ENCODE measurements around the gene NTM.

The NTM gene

GRCh38 chr11:131662993-131663392 is 292.6 kb downstream of the NTM start:
- Histone ChIP-seq H3K27me3 (no peaks in the 10 kb centered on the region), H3K4me1 (no peaks in the 10 kb centered on the region), H3K4me3 (ENCODE audit: low read depth, low read length) (no peak overlapping the region), H3K9me3 (no peaks in the 10 kb centered on the region), H3K36me3 (no peaks in the 10 kb centered on the region)
- DNase-seq: no peak
- no peak for TF ChIP-seq CTCF (IDR thresholded peaks at IDR 0.05; ENCODE audit: low read depth, low read length)

DNA sequence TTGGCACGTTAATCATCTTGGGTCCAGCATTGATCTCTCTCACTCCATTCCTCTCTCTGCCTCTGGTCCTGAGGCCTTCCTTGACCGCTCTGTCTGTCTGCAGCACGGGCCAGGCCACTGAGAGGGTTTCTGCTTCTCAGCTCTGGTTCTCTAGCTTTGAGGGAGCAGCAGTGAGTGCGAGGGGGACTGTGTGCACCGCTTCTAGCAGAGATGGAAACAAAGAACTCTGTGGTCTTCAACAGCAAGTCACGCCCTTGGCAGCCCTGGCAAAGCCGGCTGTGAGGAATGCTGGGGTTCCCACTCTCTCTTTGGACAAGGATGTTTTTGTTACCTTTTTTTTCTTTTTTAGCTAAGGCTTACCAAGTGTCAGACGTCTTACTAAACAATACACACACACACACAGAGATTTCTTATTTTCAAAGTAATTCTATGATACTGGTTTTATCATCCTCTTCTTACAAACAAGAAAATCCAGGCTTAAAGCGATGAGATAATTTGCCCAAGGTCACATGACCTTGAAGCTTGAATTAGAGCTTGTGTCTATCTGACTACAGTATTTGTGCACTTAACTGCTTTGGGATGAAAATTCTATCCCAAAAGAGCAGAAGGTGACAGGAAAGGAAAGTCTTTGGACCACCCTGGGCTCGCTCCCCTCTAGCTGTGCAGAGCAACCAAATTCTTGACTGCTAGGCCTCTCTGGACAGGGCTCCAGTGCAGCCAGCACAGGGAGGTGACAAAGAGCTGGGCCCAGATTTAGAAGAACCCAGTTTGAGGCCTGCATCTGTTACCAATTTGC is 293.2 kb downstream of the NTM start:
- H3K27me3 ChIP-seq: no peaks in the 10 kb centered on the region
- no peaks in the 10 kb centered on the region for H3K9me3 ChIP-seq
- no peaks in the 10 kb centered on the region for H3K4me1 ChIP-seq
- no peaks in the 10 kb centered on the region for H3K36me3 ChIP-seq
- no peak overlapping the region for H3K4me3 ChIP-seq (ENCODE audit: low read depth, low read length)
- TF ChIP-seq CTCF (IDR thresholded peaks at IDR 0.05; ENCODE audit: low read depth, low read length): no peak
- no peak for DNase-seq

- Histone ChIP-seq H3K9me3 (no peaks in the 10 kb centered on the region), H3K36me3 (no peaks in the 10 kb centered on the region), H3K4me3 (ENCODE audit: low read depth, low read length) (no peak overlapping the region), H3K4me1 (no peaks in the 10 kb centered on the region), H3K27me3 (no peaks in the 10 kb centered on the region)
- DNase-seq: no peak
- no peak for TF ChIP-seq CTCF (IDR thresholded peaks at IDR 0.05; ENCODE audit: low read depth, low read length)
Measured at GRCh38 chr11:131664293-131664692, 293.9 kb downstream of the NTM start.

- no peaks in the 10 kb centered on the region for H3K9me3 ChIP-seq
- H3K36me3 ChIP-seq: no peaks in the 10 kb centered on the region
- no peak overlapping the region for H3K4me3 ChIP-seq (ENCODE audit: low read depth, low read length)
- no peak for TF ChIP-seq CTCF (IDR thresholded peaks at IDR 0.05; ENCODE audit: low read depth, low read length)
- DNase-seq: no peak
- no peaks in the 10 kb centered on the region for H3K4me1 ChIP-seq
- H3K27me3 ChIP-seq: no peaks in the 10 kb centered on the region
Measured at GRCh38 chr11:131664816-131665215, 294.4 kb downstream of the NTM start.

DNA sequence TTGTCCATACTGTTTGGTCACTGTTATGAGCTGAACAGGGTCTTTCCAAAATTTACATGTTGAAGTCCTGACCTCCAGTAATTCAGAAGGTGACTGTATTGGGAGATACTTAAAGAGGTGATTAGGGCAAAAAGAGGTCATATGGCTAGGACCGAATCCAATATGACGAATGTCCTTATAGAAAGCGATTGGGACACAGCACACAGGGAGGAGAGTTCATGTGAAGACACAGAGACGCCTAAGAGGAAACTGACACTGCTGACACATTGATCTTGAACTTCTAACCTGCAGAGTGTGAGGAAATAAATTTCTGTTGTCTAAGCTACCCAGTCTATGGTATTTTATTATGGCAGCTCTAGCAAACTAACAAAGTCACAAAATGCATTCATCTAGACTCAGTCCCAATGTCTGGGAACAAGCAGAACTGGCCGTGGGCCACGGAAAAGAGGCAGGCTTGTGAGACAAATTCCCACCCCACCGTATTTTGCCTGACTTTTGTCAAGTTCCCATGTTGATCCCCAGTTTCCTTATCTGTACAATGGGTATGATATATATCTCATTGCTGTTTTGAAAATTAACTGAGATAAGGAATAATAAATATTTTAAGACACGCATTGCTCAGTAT is 295.0 kb downstream of the NTM start:
- no peaks in the 10 kb centered on the region for H3K36me3 ChIP-seq

More for the DNA sequence above, 295.0 kb downstream of the NTM start:
- DNase-seq: no peak
- TF ChIP-seq CTCF (IDR thresholded peaks at IDR 0.05; ENCODE audit: low read depth, low read length): no peak
- Histone ChIP-seq H3K4me1 (no peaks in the 10 kb centered on the region), H3K27me3 (no peaks in the 10 kb centered on the region), H3K9me3 (no peaks in the 10 kb centered on the region), H3K4me3 (ENCODE audit: low read depth, low read length) (no peak overlapping the region)

Measured in BE2C (cell line).